COLO829 (cell line): ENCODE results near the gene FLNC.

Experiments
- DNase-seq: peaks from one replicate; pipeline ENCODE4 v3.0.0; 2012; ENCODE audit warnings: low spot score

The FLNC gene

GRCh38 chr7:128846781-128847444 lies 16.7 kb downstream of the FLNC start:
- DNase-seq = no peak

- no peak for DNase-seq
Measured at GRCh38 chr7:128847721-128848211, 17.6 kb downstream of the FLNC start.

GRCh38 chr7:128848289-128849155 lies 18.3 kb downstream of the FLNC start:
- no peak for DNase-seq

- no peak for DNase-seq
Measured at GRCh38 chr7:128849156-128849515, 18.9 kb downstream of the FLNC start.

- DNase-seq = no peak
Measured at GRCh38 chr7:128849804-128850490, 19.7 kb downstream of the FLNC start.

GRCh38 chr7:128852537-128853254 lies 22.5 kb downstream of the FLNC start:
- DNase-seq = no peak

- no peak for DNase-seq
Measured at GRCh38 chr7:128853799-128854198, 23.6 kb downstream of the FLNC start.

- no peak for DNase-seq
Measured at GRCh38 chr7:128854396-128854795, 24.2 kb downstream of the FLNC start.

- no peak for DNase-seq
Measured at GRCh38 chr7:128855559-128855958, 25.4 kb downstream of the FLNC start.

GRCh38 chr7:128856001-128856718 lies 26.0 kb downstream of the FLNC start:
- no peak for DNase-seq

- DNase-seq = no peak
Measured at GRCh38 chr7:128858380-128859231, 28.4 kb downstream of the FLNC start.

GRCh38 chr7:128859232-128860157 lies 29.3 kb downstream of the FLNC start:
- no peak for DNase-seq

- no peak for DNase-seq
Measured at GRCh38 chr7:128860158-128861073, 30.2 kb downstream of the FLNC start.

- no peak for DNase-seq
Measured at GRCh38 chr7:128861957-128862570, 31.9 kb downstream of the FLNC start.

GRCh38 chr7:128862571-128863432 lies 32.6 kb downstream of the FLNC start, which contains the start of gene ATP6V1F:
Gene ATP6V1F, plus strand, starts transcription at chr7:128862856. Its CDS starts 49 bp downstream, at chr7:128862905.
- DNase-seq = peak; percentile 100

- DNase-seq = peak; percentile 88
Measured at GRCh38 chr7:128863433-128863989, 33.3 kb downstream of the FLNC start.
